Amniotic stem cell (primary cell): ENCODE measurements around the gene HCRTR1.
A peak's percentile ranks its signal among the peaks of the same experiment; 100 is the strongest.
"Not testable (repeated sequence)": the region's sequence is repeated elsewhere in the genome, so short reads cannot be mapped to it uniquely, and the experiment has no call there.

Source experiments
- DNase-seq: peaks from one replicate; lab custom pipeline; 2025; lab: John Stamatoyannopoulos, UW

The HCRTR1 gene

GRCh38 chr1:31581821-31582810 is 35.4 kb upstream of the HCRTR1 start:
- no peak for DNase-seq

GRCh38 chr1:31583082-31583994 is 34.2 kb upstream of the HCRTR1 start:
- no peak for DNase-seq

- DNase-seq, result no peak
These were observed 33.3 kb upstream of the HCRTR1 start for GRCh38 chr1:31583995-31584868.

- no peak for DNase-seq
These were observed 32.4 kb upstream of the HCRTR1 start for GRCh38 chr1:31584869-31585735.

- DNase-seq, result no peak
These were observed 31.6 kb upstream of the HCRTR1 start for GRCh38 chr1:31585736-31586365.

- no peak for DNase-seq
These were observed 30.8 kb upstream of the HCRTR1 start for GRCh38 chr1:31586376-31587327.

GRCh38 chr1:31587328-31587699 is 30.2 kb upstream of the HCRTR1 start:
- not testable (repeated sequence) for DNase-seq

GRCh38 chr1:31587720-31588423 is 29.6 kb upstream of the HCRTR1 start:
- DNase-seq, result no peak

- DNase-seq, result no peak
These were observed 28.6 kb upstream of the HCRTR1 start for GRCh38 chr1:31588751-31589515.

- peak; percentile 42 for DNase-seq
These were observed 25.9 kb upstream of the HCRTR1 start for GRCh38 chr1:31591425-31592093.

GRCh38 chr1:31592132-31592531 is 25.4 kb upstream of the HCRTR1 start:
- DNase-seq, result no peak

- DNase-seq, result no peak
These were observed 24.3 kb upstream of the HCRTR1 start for GRCh38 chr1:31593136-31593665.

- no peak for DNase-seq
These were observed 23.5 kb upstream of the HCRTR1 start for GRCh38 chr1:31593770-31594632.

GRCh38 chr1:31595836-31596736 is 21.4 kb upstream of the HCRTR1 start:
- no peak for DNase-seq

- DNase-seq, result no peak
These were observed 20.8 kb upstream of the HCRTR1 start for GRCh38 chr1:31596737-31597097.
